Measurements from ENCODE around the gene FBXO9. TPM values are rescaled to one million over a fixed set of nuclear protein-coding genes. Genes with fewer than 3 reads are reported as not detected.

The FBXO9 gene
- total RNA-seq, 1 donor from 2014 or later = 80.2 TPM

- Histone ChIP-seq H3K36me3 (ENCODE audit: insufficient read depth, low read length) (no peaks in the 10 kb centered on the region), H2AFZ (ENCODE audit: low read depth, low read length) (no peak overlapping the region), H3K79me2 (ENCODE audit: insufficient read depth, low read length) (no peaks in the 10 kb centered on the region), H3K9ac (ENCODE audit: low read length) (no peak overlapping the region), H3K27ac (ENCODE audit: low read depth, low read length) (no peak overlapping the region), H4K20me1 (ENCODE audit: insufficient read depth, low read length) (no peaks in the 10 kb centered on the region), H3K4me2 (ENCODE audit: low read length) (no peak overlapping the region), H3K4me3 (ENCODE audit: insufficient read depth, low read depth, low read length) (no peak overlapping the region), H3K9me3 (ENCODE audit: insufficient read depth, low read depth, low read length) (no peaks in the 10 kb centered on the region), H3K4me1 (ENCODE audit: insufficient read depth, low read length) (no peaks in the 10 kb centered on the region), H3K27me3 (ENCODE audit: insufficient read depth, low read length) (no peaks in the 10 kb centered on the region)
- Mint-ChIP-seq H3K4me1 (ENCODE audit: low read depth, unreplicated experiment) (no peaks in the 10 kb centered on the region), H3K9me3 (ENCODE audit: unreplicated experiment) (no peaks in the 10 kb centered on the region), H3K27ac (ENCODE audit: unreplicated experiment) (no peak overlapping the region), H3K36me3 (ENCODE audit: low read depth, unreplicated experiment) (no peaks in the 10 kb centered on the region), H3K27me3 (ENCODE audit: low read depth, unreplicated experiment) (no peaks in the 10 kb centered on the region), H3K4me3 (ENCODE audit: unreplicated experiment) (no peak overlapping the region)
- no peak for TF ChIP-seq EZH2 (IDR thresholded peaks at IDR 0.05; ENCODE audit: insufficient read depth, low read length)
- TF ChIP-seq, protein P1, sequence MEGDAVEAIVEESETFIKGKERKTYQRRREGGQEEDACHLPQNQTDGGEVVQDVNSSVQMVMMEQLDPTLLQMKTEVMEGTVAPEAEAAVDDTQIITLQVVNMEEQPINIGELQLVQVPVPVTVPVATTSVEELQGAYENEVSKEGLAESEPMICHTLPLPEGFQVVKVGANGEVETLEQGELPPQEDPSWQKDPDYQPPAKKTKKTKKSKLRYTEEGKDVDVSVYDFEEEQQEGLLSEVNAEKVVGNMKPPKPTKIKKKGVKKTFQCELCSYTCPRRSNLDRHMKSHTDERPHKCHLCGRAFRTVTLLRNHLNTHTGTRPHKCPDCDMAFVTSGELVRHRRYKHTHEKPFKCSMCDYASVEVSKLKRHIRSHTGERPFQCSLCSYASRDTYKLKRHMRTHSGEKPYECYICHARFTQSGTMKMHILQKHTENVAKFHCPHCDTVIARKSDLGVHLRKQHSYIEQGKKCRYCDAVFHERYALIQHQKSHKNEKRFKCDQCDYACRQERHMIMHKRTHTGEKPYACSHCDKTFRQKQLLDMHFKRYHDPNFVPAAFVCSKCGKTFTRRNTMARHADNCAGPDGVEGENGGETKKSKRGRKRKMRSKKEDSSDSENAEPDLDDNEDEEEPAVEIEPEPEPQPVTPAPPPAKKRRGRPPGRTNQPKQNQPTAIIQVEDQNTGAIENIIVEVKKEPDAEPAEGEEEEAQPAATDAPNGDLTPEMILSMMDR (IDR thresholded peaks at IDR 0.05; ENCODE audit: insufficient read depth, low read depth, low read length) = no peak
- DNase-seq (ENCODE audit: low read depth) (peak; percentile 70), FAIRE-seq (peak; percentile 55)
Measured at GRCh38 chr6:53107091-53107490, 41.9 kb downstream of the FBXO9 start.

DNA sequence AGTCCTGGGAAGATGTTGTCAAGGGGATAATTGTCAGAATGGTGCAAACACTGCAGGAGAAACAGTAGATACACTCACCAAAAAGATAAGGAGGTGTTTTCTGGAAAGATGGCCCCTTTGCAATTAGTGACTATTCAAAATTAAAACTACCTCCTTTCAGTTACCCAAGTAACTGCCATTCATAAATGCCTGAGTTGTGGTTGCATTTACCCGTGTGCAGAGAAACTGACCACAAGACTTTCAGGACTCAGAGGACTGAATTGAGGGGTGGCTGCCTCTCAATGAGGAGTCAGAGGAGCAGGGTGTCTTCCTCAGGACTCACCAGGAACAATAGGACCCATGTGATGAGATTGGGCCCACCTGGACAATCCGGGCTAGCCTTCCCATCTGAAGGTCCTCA is 44.4 kb downstream of the FBXO9 start:
- H4K20me1 ChIP-seq (ENCODE audit: insufficient read depth, low read length) = no peaks in the 10 kb centered on the region
- H3K9me3 ChIP-seq (ENCODE audit: insufficient read depth, low read depth, low read length) = no peaks in the 10 kb centered on the region
- H3K27me3 ChIP-seq (ENCODE audit: insufficient read depth, low read length) = no peaks in the 10 kb centered on the region
- H3K36me3 Mint-ChIP-seq (ENCODE audit: low read depth, unreplicated experiment) = no peaks in the 10 kb centered on the region
- DNase-seq (ENCODE audit: low read depth) (no peak), FAIRE-seq (no peak)
- no peak overlapping the region for H3K4me2 ChIP-seq (ENCODE audit: low read length)
- H3K27me3 Mint-ChIP-seq (ENCODE audit: low read depth, unreplicated experiment) = no peaks in the 10 kb centered on the region
- no peaks in the 10 kb centered on the region for H3K4me1 Mint-ChIP-seq (ENCODE audit: low read depth, unreplicated experiment)
- H3K9me3 Mint-ChIP-seq (ENCODE audit: unreplicated experiment) = no peaks in the 10 kb centered on the region
- H3K4me1 ChIP-seq (ENCODE audit: insufficient read depth, low read length) = no peaks in the 10 kb centered on the region
- H3K4me3 ChIP-seq (ENCODE audit: insufficient read depth, low read depth, low read length) = no peak overlapping the region
- no peaks in the 10 kb centered on the region for H3K79me2 ChIP-seq (ENCODE audit: insufficient read depth, low read length)
- H3K27ac ChIP-seq (ENCODE audit: low read depth, low read length) = no peak overlapping the region
- H2AFZ ChIP-seq (ENCODE audit: low read depth, low read length) = no peak overlapping the region
- no peaks in the 10 kb centered on the region for H3K36me3 ChIP-seq (ENCODE audit: insufficient read depth, low read length)
- no peak overlapping the region for H3K4me3 Mint-ChIP-seq (ENCODE audit: unreplicated experiment)
- no peak overlapping the region for H3K27ac Mint-ChIP-seq (ENCODE audit: unreplicated experiment)
- TF ChIP-seq, protein P1 (IDR thresholded peaks at IDR 0.05; ENCODE audit: insufficient read depth, low read depth, low read length) = no peak
- no peak for TF ChIP-seq EZH2 (IDR thresholded peaks at IDR 0.05; ENCODE audit: insufficient read depth, low read length)
- no peak overlapping the region for H3K9ac ChIP-seq (ENCODE audit: low read length)

- no peaks in the 10 kb centered on the region for H3K79me2 ChIP-seq (ENCODE audit: insufficient read depth, low read length)
- H3K9ac ChIP-seq (ENCODE audit: low read length) = no peak overlapping the region
- no peaks in the 10 kb centered on the region for H4K20me1 ChIP-seq (ENCODE audit: insufficient read depth, low read length)
- H3K4me2 ChIP-seq (ENCODE audit: low read length) = no peak overlapping the region
- DNase-seq (ENCODE audit: low read depth) (no peak), FAIRE-seq (no peak)
- Mint-ChIP-seq H3K27ac (ENCODE audit: unreplicated experiment) (no peak overlapping the region), H3K4me3 (ENCODE audit: unreplicated experiment) (no peak overlapping the region), H3K27me3 (ENCODE audit: low read depth, unreplicated experiment) (no peaks in the 10 kb centered on the region), H3K36me3 (ENCODE audit: low read depth, unreplicated experiment) (no peaks in the 10 kb centered on the region), H3K4me1 (ENCODE audit: low read depth, unreplicated experiment) (no peaks in the 10 kb centered on the region), H3K9me3 (ENCODE audit: unreplicated experiment) (peaks cover 10% of the 10 kb centered on the region)
- H3K27ac ChIP-seq (ENCODE audit: low read depth, low read length) = no peak overlapping the region
- H3K27me3 ChIP-seq (ENCODE audit: insufficient read depth, low read length) = no peaks in the 10 kb centered on the region
- no peaks in the 10 kb centered on the region for H3K4me1 ChIP-seq (ENCODE audit: insufficient read depth, low read length)
- H2AFZ ChIP-seq (ENCODE audit: low read depth, low read length) = no peak overlapping the region
- no peaks in the 10 kb centered on the region for H3K36me3 ChIP-seq (ENCODE audit: insufficient read depth, low read length)
- H3K4me3 ChIP-seq (ENCODE audit: insufficient read depth, low read depth, low read length) = no peak overlapping the region
- TF ChIP-seq, protein P1 (IDR thresholded peaks at IDR 0.05; ENCODE audit: insufficient read depth, low read depth, low read length) = no peak
- no peak for TF ChIP-seq EZH2 (IDR thresholded peaks at IDR 0.05; ENCODE audit: insufficient read depth, low read length)
- H3K9me3 ChIP-seq (ENCODE audit: insufficient read depth, low read depth, low read length) = no peaks in the 10 kb centered on the region
Measured at GRCh38 chr6:53111865-53112264, 46.7 kb downstream of the FBXO9 start.
